MM.1S (cell line): ENCODE results near the gene MRPL47.
A peak's percentile ranks its signal among the peaks of the same experiment; 100 is the strongest.

Source experiments
- DNase-seq: peaks from one replicate; pipeline ENCODE4 v3.0.0-alpha.2; 2015
- H2AFZ ChIP-seq: fragments of 300-600 bp; sonication (generic); 2 replicates; pipeline ENCODE4 v1.6.0; 2016; ENCODE audit warnings: antibody characterized with exemption, low read length
- H3F3A ChIP-seq: fragments of 300-600 bp; sonication (generic); 2 replicates; pipeline ENCODE4 v1.6.1; 2016; ENCODE audit warnings: mild to moderate bottlenecking, antibody characterized with exemption, low read length, moderate library complexity, mixed read lengths; ENCODE audit not compliant: insufficient read depth
- H3K27ac ChIP-seq: fragments of 300-600 bp; sonication (generic); 2 replicates; pipeline ENCODE4 v1.5.1; 2016; ENCODE audit warnings: mild to moderate bottlenecking, low read length
- H3K27me3 ChIP-seq: fragments of 300-600 bp; sonication (generic); replicated peaks from 2 replicates; pipeline ENCODE4 v1.6.0; 2016; ENCODE audit warnings: low read length; ENCODE audit not compliant: insufficient read depth
- H3K36me3 ChIP-seq: fragments of 300-600 bp; sonication (generic); replicated peaks from 2 replicates; pipeline ENCODE4 v1.6.1; 2016; ENCODE audit warnings: mild to moderate bottlenecking, low read length, mixed read lengths; ENCODE audit not compliant: insufficient read depth
- H3K4me1 ChIP-seq: fragments of 300-600 bp; sonication (generic); 2 replicates; pipeline ENCODE4 v1.6.1; 2016; ENCODE audit warnings: low read length, mixed read lengths
- H3K4me2 ChIP-seq: fragments of 300-600 bp; sonication (generic); 2 replicates; pipeline ENCODE4 v1.6.0; 2016; ENCODE audit warnings: low read depth, low read length
- H3K4me3 ChIP-seq: fragments of 300-600 bp; sonication (generic); 2 replicates; pipeline ENCODE4 v1.5.1; 2016; ENCODE audit warnings: low read length, mixed read lengths
- H3K79me2 ChIP-seq: fragments of 300-600 bp; sonication (generic); 2 replicates; pipeline ENCODE4 v1.6.1; 2016; ENCODE audit warnings: mixed run types, low read length, mixed read lengths
- H3K9ac ChIP-seq: fragments of 300-600 bp; sonication (generic); 2 replicates; pipeline ENCODE4 v1.6.1; 2016; ENCODE audit warnings: low read length, mixed read lengths
- H3K9me2 ChIP-seq: fragments of 300-600 bp; sonication (generic); replicated peaks from 2 replicates; pipeline ENCODE4 v1.6.1; 2016; ENCODE audit warnings: mild to moderate bottlenecking, low read length, mixed read lengths; ENCODE audit not compliant: insufficient read depth
- H3K9me3 ChIP-seq: fragments of 300-600 bp; sonication (generic); replicated peaks from 2 replicates; pipeline ENCODE4 v1.6.1; 2016; ENCODE audit warnings: mild to moderate bottlenecking, low read length, mixed read lengths; ENCODE audit not compliant: insufficient read depth
- H4K20me1 ChIP-seq: fragments of 300-600 bp; sonication (generic); 2 replicates; pipeline ENCODE4 v1.6.1; 2016; ENCODE audit warnings: mild to moderate bottlenecking, low read length, moderate library complexity, mixed read lengths; ENCODE audit not compliant: insufficient read depth
- EZH2 ChIP-seq: fragments of 300-600 bp; sonication (generic); optimal IDR thresholded peaks from 2 replicates; pipeline ENCODE3; 2017; ENCODE audit warnings: low read depth, mild to moderate bottlenecking, antibody characterized with exemption, low read length, mixed read lengths
- EZH2phosphoT487 ChIP-seq: fragments of 300-600 bp; sonication (generic); IDR thresholded peaks from 2 replicates; pipeline ENCODE4 v1.6.1; 2018; ENCODE audit warnings: antibody characterized with exemption, low read length
- TF ChIP-seq, protein P1 (sequence below): fragments of 300-600 bp; sonication (generic); IDR thresholded peaks from 2 replicates; pipeline ENCODE4 v1.5.1; 2016; ENCODE audit warnings: antibody characterized with exemption, low read length, mixed read lengths

The MRPL47 gene

DNA sequence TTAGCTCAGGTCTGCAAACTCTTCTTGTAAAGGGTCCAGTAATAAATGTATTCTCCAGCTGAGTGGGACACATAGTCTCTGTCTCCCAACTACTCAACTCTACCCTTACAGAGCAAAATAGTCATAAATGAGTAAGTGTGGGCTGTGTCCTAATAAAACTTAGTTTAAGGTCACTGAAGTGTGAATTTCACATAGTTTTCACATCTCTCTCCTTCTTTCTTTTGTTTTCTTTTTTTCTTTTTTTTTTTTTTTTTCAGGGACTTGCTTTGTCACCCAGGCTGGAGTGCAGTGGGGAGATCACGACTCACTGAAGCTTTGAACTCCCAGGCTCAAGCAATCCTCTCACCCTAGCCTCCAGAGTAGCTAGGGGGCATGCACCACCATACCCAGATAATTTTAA is 43.6 kb downstream of the MRPL47 start:
- Histone ChIP-seq H3K27me3 (no peaks in the 10 kb centered on the region), H3K79me2 (peaks cover 26% of the 10 kb centered on the region), H3K9me3 (no peaks in the 10 kb centered on the region), H3K4me3 (no peak overlapping the region), H3K27ac (no peak overlapping the region), H3K36me3 (no peaks in the 10 kb centered on the region), H3K4me1 (peaks cover 9% of the 10 kb centered on the region), H3K9me2 (no peaks in the 10 kb centered on the region), H3K4me2 (no peak overlapping the region), H2AFZ (no peak overlapping the region), H4K20me1 (no peaks in the 10 kb centered on the region), H3K9ac (no peak overlapping the region), H3F3A (0 out of 2 replicates have a peak, but pooled peaks cover 7% of the 10 kb centered on the region)
- DNase-seq: no peak
- TF ChIP-seq EZH2phosphoT487: no peak
- no peak for TF ChIP-seq EZH2
- TF ChIP-seq, protein P1, sequence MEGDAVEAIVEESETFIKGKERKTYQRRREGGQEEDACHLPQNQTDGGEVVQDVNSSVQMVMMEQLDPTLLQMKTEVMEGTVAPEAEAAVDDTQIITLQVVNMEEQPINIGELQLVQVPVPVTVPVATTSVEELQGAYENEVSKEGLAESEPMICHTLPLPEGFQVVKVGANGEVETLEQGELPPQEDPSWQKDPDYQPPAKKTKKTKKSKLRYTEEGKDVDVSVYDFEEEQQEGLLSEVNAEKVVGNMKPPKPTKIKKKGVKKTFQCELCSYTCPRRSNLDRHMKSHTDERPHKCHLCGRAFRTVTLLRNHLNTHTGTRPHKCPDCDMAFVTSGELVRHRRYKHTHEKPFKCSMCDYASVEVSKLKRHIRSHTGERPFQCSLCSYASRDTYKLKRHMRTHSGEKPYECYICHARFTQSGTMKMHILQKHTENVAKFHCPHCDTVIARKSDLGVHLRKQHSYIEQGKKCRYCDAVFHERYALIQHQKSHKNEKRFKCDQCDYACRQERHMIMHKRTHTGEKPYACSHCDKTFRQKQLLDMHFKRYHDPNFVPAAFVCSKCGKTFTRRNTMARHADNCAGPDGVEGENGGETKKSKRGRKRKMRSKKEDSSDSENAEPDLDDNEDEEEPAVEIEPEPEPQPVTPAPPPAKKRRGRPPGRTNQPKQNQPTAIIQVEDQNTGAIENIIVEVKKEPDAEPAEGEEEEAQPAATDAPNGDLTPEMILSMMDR: no peak

DNA sequence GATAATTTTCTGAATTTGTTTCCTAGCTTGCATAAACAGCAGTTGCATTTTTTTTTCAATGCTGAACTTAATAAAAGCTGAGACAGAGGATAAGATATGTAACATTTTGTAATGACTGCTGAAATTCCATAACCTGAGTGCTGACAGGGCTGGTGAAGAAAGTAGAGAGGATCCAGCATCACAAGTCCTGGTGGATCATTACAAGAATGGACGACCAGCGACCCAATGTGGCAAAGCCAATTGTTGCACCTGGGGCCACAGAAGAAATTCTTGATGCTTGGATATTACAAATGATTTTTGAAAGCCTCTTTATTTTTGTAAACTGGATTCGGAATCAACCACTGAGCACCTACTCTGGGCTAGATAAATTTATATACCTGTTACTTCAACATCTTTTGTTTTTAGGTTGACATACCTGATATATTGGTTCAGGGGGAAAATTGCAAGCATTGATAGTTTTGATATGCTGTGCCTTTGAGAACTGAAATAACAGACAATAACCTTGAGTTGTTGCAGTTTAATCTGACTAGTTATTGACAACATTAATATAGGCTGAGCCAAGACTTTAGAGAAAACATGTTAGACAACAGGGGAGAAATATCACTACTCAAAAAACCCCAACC is 45.6 kb downstream of the MRPL47 start:
- H3F3A ChIP-seq: 0 out of 2 replicates have a peak, but pooled peaks cover 7% of the 10 kb centered on the region
- no peaks in the 10 kb centered on the region for H3K27me3 ChIP-seq
- no peak overlapping the region for H3K4me3 ChIP-seq
- no peaks in the 10 kb centered on the region for H3K36me3 ChIP-seq
- H3K4me2 ChIP-seq: no peak overlapping the region
- peak; percentile 87 for DNase-seq
- no peak overlapping the region for H3K9ac ChIP-seq
- H3K27ac ChIP-seq: no peak overlapping the region
- peaks cover 7% of the 10 kb centered on the region for H3K79me2 ChIP-seq
- no peak for TF ChIP-seq EZH2phosphoT487
- TF ChIP-seq, protein P1: peak; percentile 96
- TF ChIP-seq EZH2: no peak
- H2AFZ ChIP-seq: no peak overlapping the region
- H3K4me1 ChIP-seq: 0 out of 2 replicates have a peak, but pooled peaks cover under 1% of the 10 kb centered on the region
- no peaks in the 10 kb centered on the region for H4K20me1 ChIP-seq
- no peaks in the 10 kb centered on the region for H3K9me2 ChIP-seq
- H3K9me3 ChIP-seq: no peaks in the 10 kb centered on the region

DNA sequence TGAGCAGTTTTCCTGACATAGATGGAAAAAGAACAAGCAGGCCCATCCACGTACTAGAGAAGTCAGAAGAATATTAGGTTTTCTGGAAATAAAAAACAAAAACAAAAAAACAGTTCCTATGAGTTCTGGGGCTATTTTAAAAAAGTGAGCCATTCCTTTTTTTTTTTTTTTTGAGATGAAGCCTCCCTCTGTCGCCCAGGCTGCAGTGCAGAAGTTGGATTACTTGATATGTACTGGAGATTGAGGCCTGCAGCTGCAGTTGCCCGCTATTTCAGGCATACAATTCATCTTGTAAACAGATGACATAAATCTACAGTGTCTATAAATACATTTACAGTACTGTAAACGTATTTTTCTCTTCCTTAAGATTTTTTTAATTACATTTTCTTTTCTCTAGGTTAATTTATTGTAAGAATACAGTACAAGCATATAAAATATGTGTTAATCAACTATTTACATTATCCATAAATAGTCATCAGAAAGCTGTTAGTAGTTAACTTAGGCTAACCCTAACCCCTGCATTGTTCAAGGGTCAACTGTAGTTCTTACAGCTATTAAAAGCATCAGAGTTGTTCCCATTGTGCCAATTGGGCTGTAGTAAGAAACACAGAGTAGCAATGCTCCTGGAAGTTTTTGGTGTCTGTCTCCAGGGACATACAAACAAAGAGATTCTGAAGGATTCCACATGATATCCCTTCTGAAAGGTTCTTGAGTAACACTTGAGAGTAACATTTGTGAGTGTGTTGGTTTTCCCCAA is 52.9 kb downstream of the MRPL47 start:
- H3K27ac ChIP-seq: no peak overlapping the region
- H3K4me2 ChIP-seq: no peak overlapping the region
- no peaks in the 10 kb centered on the region for H3F3A ChIP-seq
- no peak overlapping the region for H3K9ac ChIP-seq
- no peaks in the 10 kb centered on the region for H3K79me2 ChIP-seq
- no peak for DNase-seq
- no peak overlapping the region for H3K4me3 ChIP-seq
- no peaks in the 10 kb centered on the region for H3K36me3 ChIP-seq
- TF ChIP-seq EZH2 (no peak), EZH2phosphoT487 (no peak)
- TF ChIP-seq, protein P1: no peak
- no peaks in the 10 kb centered on the region for H3K9me3 ChIP-seq
- H3K9me2 ChIP-seq: no peaks in the 10 kb centered on the region
- H4K20me1 ChIP-seq: no peaks in the 10 kb centered on the region
- H3K4me1 ChIP-seq: peaks cover 7% of the 10 kb centered on the region
- no peak overlapping the region for H2AFZ ChIP-seq
- no peaks in the 10 kb centered on the region for H3K27me3 ChIP-seq
